Caco-2 (cell line): ENCODE results near the gene PEAK3. TPM values are rescaled to one million over a fixed set of nuclear protein-coding genes. Genes with fewer than 3 reads are reported as not detected.
A peak's percentile ranks its signal among the peaks of the same experiment; 100 is the strongest.

Source experiments
- BruUV-seq: library from RNA; stranded (reverse); fragments of 400-500 nt; replicated peaks from 2 replicates; lab custom pipeline; 2021; lab: Mats Ljungman, UMichigan
- CTCF ChIA-PET: fragments of 300-600 bp; sonication (Branson Sonifier 250); formaldehyde crosslinking; loops from one replicate; lab custom pipeline; 2022; ENCODE audit warnings: antibody characterized with exemption; lab: Charles Lee
- POLR2A ChIA-PET: fragments of 300-600 bp; sonication (Branson Sonifier 250); formaldehyde crosslinking; loops from one replicate; lab custom pipeline; 2022; ENCODE audit warnings: antibody characterized with exemption; lab: Charles Lee
- DNase-seq, 2 experiments: peaks; one replicate each; pipeline versions ENCODE4 v3.0.0 to v3.0.0-alpha.2; 2020 to 2022
- H3K27me3 ChIP-seq: replicated peaks from 2 replicates; pipeline ENCODE4 v1.6.0; 2011; ENCODE audit warnings: low read length; ENCODE audit not compliant: control insufficient read depth, insufficient read depth
- H3K36me3 ChIP-seq: 2 replicates; pipeline ENCODE4 v1.5.1; 2011; ENCODE audit warnings: low read length; ENCODE audit not compliant: control insufficient read depth, insufficient read depth
- H3K4me1 ChIP-seq: fragments of 250-450 bp; sonication (Bioruptor Pico); 2 replicates; pipeline ENCODE4 v1.5.1; 2020; ENCODE audit warnings: mild to moderate bottlenecking
- H3K4me3 ChIP-seq: 2 replicates; pipeline ENCODE4 v1.5.1; 2011; ENCODE audit warnings: low read depth, mild to moderate bottlenecking, control low read depth, low read length
- H3K9me3 ChIP-seq: fragments of 250-450 bp; sonication (Bioruptor Pico); 2 replicates; pipeline ENCODE4 v1.5.1; 2020; ENCODE audit warnings: mild to moderate bottlenecking, moderate library complexity
- H3K27ac Mint-ChIP-seq: one replicate; pipeline ENCODE4 v1.8.0; 2022; ENCODE audit warnings: mixed read lengths; ENCODE audit not compliant: unreplicated experiment
- H3K27me3 Mint-ChIP-seq: one replicate; pipeline ENCODE4 v1.8.0; 2022; ENCODE audit warnings: mixed read lengths; ENCODE audit not compliant: insufficient read depth, unreplicated experiment
- H3K36me3 Mint-ChIP-seq: one replicate; pipeline ENCODE4 v1.8.0; 2022; ENCODE audit warnings: mild to moderate bottlenecking, mixed read lengths; ENCODE audit not compliant: insufficient read depth, unreplicated experiment
- H3K4me1 Mint-ChIP-seq: one replicate; pipeline ENCODE4 v1.8.0; 2022; ENCODE audit warnings: low read depth, mixed read lengths; ENCODE audit not compliant: unreplicated experiment
- H3K4me3 Mint-ChIP-seq: one replicate; pipeline ENCODE4 v1.8.0; 2022; ENCODE audit warnings: mild to moderate bottlenecking, moderate library complexity, mixed read lengths; ENCODE audit not compliant: unreplicated experiment
- H3K9me3 Mint-ChIP-seq: one replicate; pipeline ENCODE4 v1.8.0; 2022; ENCODE audit warnings: mixed read lengths; ENCODE audit not compliant: unreplicated experiment
- CTCF ChIP-seq, 2 experiments: fragments of 200-600 bp in 1 of 2; IDR thresholded peaks; 1 replicate in 1 of 2; 2 replicates in 1 of 2; pipeline versions ENCODE4 v1.5.1 to v1.8.0; 2011 to 2022; ENCODE audit warnings: antibody characterized with exemption in 1 of 2, control low read depth in 1 of 2, inconsistent platforms in 1 of 2, low read depth in 1 of 2, low read length in 1 of 2, mild to moderate bottlenecking in 1 of 2, moderate library complexity in 1 of 2; ENCODE audit not compliant: insufficient read depth in 1 of 2, severe bottlenecking in 1 of 2, unreplicated experiment in 1 of 2
- intact Hi-C: fragments of 100-400 bp; cut with micrococcal nuclease; formaldehyde crosslinking; loops from one replicate; pipeline ENCODE4 v1.10.0; 2022; ENCODE audit not compliant: unreplicated experiment
- total RNA-seq: library from RNA; stranded (reverse); gene quantifications from 2 replicates; pipeline ENCODE4 v1.2.3, GENCODE V29; 2022

PEAK3 gene
- total RNA-seq, 1 experiment from 2014 or later, result not detected

GRCh38 chr19:2242816-2243215 is 39.2 kb downstream of the PEAK3 start:
- DNase-seq, result no peak

GRCh38 chr19:2242092-2242537 is 39.9 kb downstream of the PEAK3 start:
- no peaks in the 10 kb centered on the region for H3K27me3 ChIP-seq
- peaks cover 37% of the 10 kb centered on the region for H3K4me1 ChIP-seq
- H3K4me1 Mint-ChIP-seq, result peaks cover 23% of the 10 kb centered on the region
- no peaks in the 10 kb centered on the region for H3K27me3 Mint-ChIP-seq
- POLR2A ChIA-PET, result no interaction called here
- H3K36me3 Mint-ChIP-seq, result peaks cover 81% of the 10 kb centered on the region
- no peak overlapping the region for H3K4me3 Mint-ChIP-seq
- DNase-seq, result peak; percentile 49 to 55
- BruUV-seq, result no TSS peak
- no peaks in the 10 kb centered on the region for H3K9me3 Mint-ChIP-seq
- peaks cover 2% of the 10 kb centered on the region for H3K36me3 ChIP-seq
- H3K9me3 ChIP-seq, result no peaks in the 10 kb centered on the region
- CTCF ChIA-PET, result interaction anchor here (0.6 kb wide), 1 partner anchor 76 kb away, joined by 4 read pairs; no protein-coding TSS in a partner anchor
- intact Hi-C loops, result no loop called here
- no peak for TF ChIP-seq CTCF (IDR thresholded peaks at IDR 0.05; ENCODE audit: insufficient read depth in 1 of 2, low read depth in 1 of 2, low read length in 1 of 2, severe bottlenecking in 1 of 2, unreplicated experiment in 1 of 2)
- H3K4me3 ChIP-seq, result no peak overlapping the region
- peak overlapping the region; percentile 79 for H3K27ac Mint-ChIP-seq

More at GRCh38 chr19:2242816-2243215, 39.2 kb downstream of the PEAK3 start:
- no peaks in the 10 kb centered on the region for H3K27me3 ChIP-seq
- Mint-ChIP-seq H3K4me1 (peaks cover 23% of the 10 kb centered on the region), H3K27me3 (no peaks in the 10 kb centered on the region), H3K27ac (peak overlapping the region; percentile 79), H3K36me3 (peaks cover 88% of the 10 kb centered on the region), H3K9me3 (no peaks in the 10 kb centered on the region), H3K4me3 (no peak overlapping the region)
- peaks cover 2% of the 10 kb centered on the region for H3K36me3 ChIP-seq
- peaks cover 34% of the 10 kb centered on the region for H3K4me1 ChIP-seq
- TF ChIP-seq CTCF (IDR thresholded peaks at IDR 0.05; ENCODE audit: insufficient read depth in 1 of 2, low read depth in 1 of 2, low read length in 1 of 2, severe bottlenecking in 1 of 2, unreplicated experiment in 1 of 2), result no peak
- POLR2A ChIA-PET, result no interaction called here
- no peaks in the 10 kb centered on the region for H3K9me3 ChIP-seq
- H3K4me3 ChIP-seq, result no peak overlapping the region
- CTCF ChIA-PET, result no interaction called here
- no TSS peak for BruUV-seq
- intact Hi-C loops, result no loop called here

GRCh38 chr19:2240881-2241760 is 40.9 kb downstream of the PEAK3 start:
- Histone ChIP-seq H3K4me3 (no peak overlapping the region), H3K36me3 (peaks cover 2% of the 10 kb centered on the region), H3K27me3 (no peaks in the 10 kb centered on the region), H3K4me1 (peaks cover 37% of the 10 kb centered on the region), H3K9me3 (no peaks in the 10 kb centered on the region)
- Mint-ChIP-seq H3K4me1 (peaks cover 23% of the 10 kb centered on the region), H3K27me3 (no peaks in the 10 kb centered on the region), H3K36me3 (peaks cover 83% of the 10 kb centered on the region), H3K27ac (peak overlapping the region; percentile 79), H3K9me3 (no peaks in the 10 kb centered on the region), H3K4me3 (no peak overlapping the region)
- intact Hi-C loops, result no loop called here
- POLR2A ChIA-PET, result no interaction called here
- CTCF ChIA-PET, result interaction anchor here (0.5 to 0.6 kb wide), 3 partner anchors 34 to 78 kb away, joined by 3 to 8 read pairs (median 5); partner anchors contain the start of gene DOT1L
- no peak for DNase-seq
- no TSS peak for BruUV-seq
- TF ChIP-seq CTCF (IDR thresholded peaks at IDR 0.05; ENCODE audit: insufficient read depth in 1 of 2, low read depth in 1 of 2, low read length in 1 of 2, severe bottlenecking in 1 of 2, unreplicated experiment in 1 of 2), result no peak
